GM12872 (cell line): Measurements from ENCODE around the gene COMT.

Source experiments
- TF ChIP-seq, protein P1 (sequence below): IDR thresholded peaks from 3 replicates; pipeline ENCODE4 v1.5.1; 2011; ENCODE audit warnings: low read depth, mild to moderate bottlenecking, low read length, moderate library complexity; ENCODE audit not compliant: insufficient read depth

Gene COMT

DNA sequence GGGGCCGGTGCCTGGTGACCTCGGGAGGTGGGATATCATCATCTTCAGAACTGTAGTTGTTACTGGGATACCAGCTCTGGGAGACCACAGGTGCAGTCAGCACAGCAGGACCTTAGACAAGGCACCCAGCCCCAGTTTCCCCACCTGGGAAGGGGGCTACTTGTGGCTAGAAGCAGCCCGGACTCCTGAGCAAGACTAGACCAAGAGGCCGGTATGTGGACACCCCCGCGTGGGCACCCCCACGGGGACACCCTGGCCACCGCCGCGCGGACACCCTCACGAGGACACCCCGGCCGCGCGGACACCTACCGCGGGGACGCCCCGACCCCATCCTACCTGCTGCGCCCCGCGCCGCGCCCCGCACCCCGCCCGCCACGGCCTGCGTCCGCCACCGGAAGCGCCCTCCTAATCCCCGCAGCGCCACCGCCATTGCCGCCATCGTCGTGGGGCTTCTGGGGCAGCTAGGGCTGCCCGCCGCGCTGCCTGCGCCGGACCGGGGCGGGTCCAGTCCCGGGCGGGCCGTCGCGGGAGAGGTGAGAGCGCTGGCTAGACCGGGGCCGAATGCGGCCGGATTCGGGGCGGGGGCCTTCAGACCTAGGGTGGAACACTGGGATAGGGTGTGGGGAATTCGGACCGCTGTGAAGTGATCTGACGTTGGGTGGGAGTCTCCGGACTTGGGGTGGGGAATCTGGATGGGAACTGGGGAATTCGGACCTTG is at the start of gene COMT, which contains the start of gene TXNRD2:
Gene COMT, plus strand, starts transcription at position 408 of the 718 bp plus-strand sequence. CDS start 20,755 bp downstream, outside the sequence.
Gene TXNRD2, minus strand, starts transcription at position 454 of the 718 bp plus-strand sequence. Its CDS starts 15 bp downstream, at position 439.
- TF ChIP-seq, protein P1, sequence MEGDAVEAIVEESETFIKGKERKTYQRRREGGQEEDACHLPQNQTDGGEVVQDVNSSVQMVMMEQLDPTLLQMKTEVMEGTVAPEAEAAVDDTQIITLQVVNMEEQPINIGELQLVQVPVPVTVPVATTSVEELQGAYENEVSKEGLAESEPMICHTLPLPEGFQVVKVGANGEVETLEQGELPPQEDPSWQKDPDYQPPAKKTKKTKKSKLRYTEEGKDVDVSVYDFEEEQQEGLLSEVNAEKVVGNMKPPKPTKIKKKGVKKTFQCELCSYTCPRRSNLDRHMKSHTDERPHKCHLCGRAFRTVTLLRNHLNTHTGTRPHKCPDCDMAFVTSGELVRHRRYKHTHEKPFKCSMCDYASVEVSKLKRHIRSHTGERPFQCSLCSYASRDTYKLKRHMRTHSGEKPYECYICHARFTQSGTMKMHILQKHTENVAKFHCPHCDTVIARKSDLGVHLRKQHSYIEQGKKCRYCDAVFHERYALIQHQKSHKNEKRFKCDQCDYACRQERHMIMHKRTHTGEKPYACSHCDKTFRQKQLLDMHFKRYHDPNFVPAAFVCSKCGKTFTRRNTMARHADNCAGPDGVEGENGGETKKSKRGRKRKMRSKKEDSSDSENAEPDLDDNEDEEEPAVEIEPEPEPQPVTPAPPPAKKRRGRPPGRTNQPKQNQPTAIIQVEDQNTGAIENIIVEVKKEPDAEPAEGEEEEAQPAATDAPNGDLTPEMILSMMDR = no peak

GRCh38 chr22:19892257-19892879 is 49.2 kb upstream of the COMT start:
- TF ChIP-seq, protein P1 = no peak

DNA sequence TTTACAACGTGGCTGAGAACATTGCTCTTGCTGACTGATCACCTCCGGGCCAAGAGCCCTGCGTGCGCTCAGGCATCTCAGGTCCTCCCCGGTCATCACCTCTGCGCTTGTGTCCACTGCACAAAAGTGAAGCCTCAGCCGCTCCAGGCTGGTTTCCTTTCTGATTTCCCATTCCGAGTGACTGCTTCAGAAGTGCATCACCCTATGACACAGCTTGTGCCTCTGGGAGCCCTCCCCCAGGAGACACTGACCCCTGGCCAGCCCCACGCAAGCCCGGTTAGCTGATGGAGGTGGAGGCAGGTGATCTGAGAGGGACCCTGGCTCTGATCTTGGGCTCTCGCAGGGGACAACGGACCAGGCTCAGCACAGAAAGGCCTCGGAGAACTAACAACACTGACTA is 48.6 kb upstream of the COMT start:
- TF ChIP-seq, protein P1 = no peak

- TF ChIP-seq, protein P1 = no peak
These were observed 48.2 kb upstream of the COMT start for GRCh38 chr22:19893363-19893762.

- TF ChIP-seq, protein P1 = no peak
These were observed 46.3 kb upstream of the COMT start for GRCh38 chr22:19895160-19895849.

DNA sequence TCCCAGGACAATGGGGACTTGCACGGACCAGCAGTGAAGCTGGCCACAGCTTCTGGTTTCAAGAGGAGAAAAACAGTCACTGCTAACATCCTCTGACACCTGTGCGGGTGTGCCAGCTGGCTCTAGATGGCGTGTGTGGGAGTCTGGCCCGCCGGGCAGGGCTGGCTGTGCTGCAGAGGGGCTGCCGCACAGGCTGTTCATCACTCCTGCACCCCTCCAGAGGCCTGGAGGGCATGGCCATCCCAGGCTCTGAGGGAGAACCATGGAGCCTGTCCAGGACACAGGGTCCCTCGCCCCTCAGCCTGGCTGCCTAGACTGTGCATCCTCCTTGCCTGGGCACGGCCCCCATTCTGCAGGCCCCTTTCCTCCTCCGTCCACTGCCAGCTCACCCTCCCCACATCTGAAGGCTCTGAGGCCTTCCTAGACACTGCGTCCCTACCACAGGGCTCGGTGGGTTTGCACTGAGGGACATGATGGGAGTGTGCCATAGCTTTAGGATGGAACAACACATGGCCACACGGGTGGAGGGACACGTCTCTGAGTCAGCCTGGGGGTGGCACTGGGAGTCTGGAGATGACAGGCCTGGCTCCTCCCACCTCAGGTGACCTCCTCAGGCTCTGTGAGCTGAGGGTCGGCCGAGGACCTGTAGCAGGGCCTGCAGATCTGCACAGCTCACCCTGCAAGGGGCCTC is 44.8 kb upstream of the COMT start:
- TF ChIP-seq, protein P1 = no peak

- TF ChIP-seq, protein P1 = no peak
These were observed 43.8 kb upstream of the COMT start for GRCh38 chr22:19897726-19898125.
